Naive thymus-derived CD4-positive, alpha-beta T cell (primary cell): Measurements from ENCODE around the gene ZNF433. TPM values are rescaled to one million over a fixed set of nuclear protein-coding genes. Genes with fewer than 3 reads are reported as not detected.
A peak's percentile ranks its signal among the peaks of the same experiment; 100 is the strongest.
"Not testable (repeated sequence)": the region's sequence is repeated elsewhere in the genome, so short reads cannot be mapped to it uniquely, and the experiment has no call there.

Experiments used
- ATAC-seq: fragments of 150-1000 bp; cut with Tn5 transposase; 2 replicates; pipeline ENCODE4 v1.10.0; 2021; ENCODE audit warnings: mild to moderate bottlenecking, moderate library complexity
- CTCF ChIA-PET: fragments of 350-600 bp; sonication (Branson Sonifier 250); formaldehyde crosslinking; loops from one replicate; lab custom pipeline; 2021; ENCODE audit warnings: antibody characterized with exemption; lab: Charles Lee
- POLR2A ChIA-PET: fragments of 350-600 bp; sonication (Branson Sonifier 250); formaldehyde crosslinking; loops from one replicate; lab custom pipeline; 2021; ENCODE audit warnings: antibody characterized with exemption, inconsistent platforms; lab: Charles Lee
- DNase-seq, 9 donors: peaks; one replicate each; pipeline versions ENCODE4 v3.0.0 to v3.0.0-alpha.2; 2020 to 2022; ENCODE audit warnings: mixed read lengths in 1 of 9
- H3K27ac ChIP-seq: one replicate; pipeline ENCODE4 v1.7.0; 2013; ENCODE audit warnings: mild to moderate bottlenecking, low read depth, low read length, moderate library complexity
- H3K27me3 ChIP-seq, 2 donors: one replicate each; pipeline ENCODE4 v1.7.0; 2013; ENCODE audit warnings: low read length in 2 of 2, mild to moderate bottlenecking in 2 of 2, moderate library complexity in 2 of 2; ENCODE audit not compliant: control insufficient read depth in 2 of 2, insufficient read depth in 2 of 2
- H3K36me3 ChIP-seq, 3 experiments: 1 replicate in 2 of 3; 2 replicates in 1 of 3; pipeline ENCODE4 v1.7.0; 2013; ENCODE audit warnings: low read length in 3 of 3, mild to moderate bottlenecking in 3 of 3, moderate library complexity in 1 of 3; ENCODE audit not compliant: insufficient read depth in 3 of 3, control insufficient read depth in 2 of 3
- H3K4me1 ChIP-seq, 2 donors: one replicate each; pipeline ENCODE4 v1.7.0; 2013; ENCODE audit warnings: low read length in 2 of 2, mild to moderate bottlenecking in 2 of 2, moderate library complexity in 1 of 2; ENCODE audit not compliant: control insufficient read depth in 2 of 2, insufficient read depth in 2 of 2
- H3K4me3 ChIP-seq: 2 replicates; pipeline ENCODE4 v1.7.0; 2013; ENCODE audit warnings: mild to moderate bottlenecking, low read length
- H3K9me3 ChIP-seq, 3 experiments: 1 replicate in 2 of 3; 2 replicates in 1 of 3; pipeline ENCODE4 v1.7.0; 2013; ENCODE audit warnings: low read length in 3 of 3; ENCODE audit not compliant: control insufficient read depth in 2 of 3
- H3K27ac Mint-ChIP-seq, 9 donors: one replicate each; pipeline ENCODE4 v1.8.0; 2020 to 2022; ENCODE audit warnings: mixed read lengths in 9 of 9, mild to moderate bottlenecking in 8 of 9, moderate library complexity in 5 of 9, inconsistent platforms in 2 of 9
- H3K27me3 Mint-ChIP-seq, 5 donors: one replicate each; pipeline ENCODE4 v1.8.0; 2021 to 2022; ENCODE audit warnings: mixed read lengths in 5 of 5, mild to moderate bottlenecking in 1 of 5
- H3K36me3 Mint-ChIP-seq, 5 donors: one replicate each; pipeline ENCODE4 v1.8.0; 2020 to 2022; ENCODE audit warnings: mixed read lengths in 5 of 5, mild to moderate bottlenecking in 3 of 5, inconsistent platforms in 1 of 5
- H3K4me1 Mint-ChIP-seq, 7 donors: one replicate each; pipeline ENCODE4 v1.8.0; 2020 to 2022; ENCODE audit warnings: mixed read lengths in 7 of 7, mild to moderate bottlenecking in 3 of 7, inconsistent platforms in 1 of 7
- H3K4me3 Mint-ChIP-seq, 10 donors: one replicate each; pipeline ENCODE4 v1.8.0; 2020 to 2022; ENCODE audit warnings: mild to moderate bottlenecking in 10 of 10, mixed read lengths in 10 of 10, moderate library complexity in 6 of 10, inconsistent platforms in 2 of 10
- H3K9me3 Mint-ChIP-seq, 11 donors: one replicate each; pipeline ENCODE4 v1.8.0; 2020 to 2022; ENCODE audit warnings: mixed read lengths in 11 of 11, mild to moderate bottlenecking in 4 of 11, inconsistent platforms in 1 of 11, moderate library complexity in 1 of 11
- intact Hi-C, 2 donors: fragments of 100-400 bp; cut with micrococcal nuclease; formaldehyde crosslinking; loops; one replicate each; pipeline ENCODE4 v1.15.1; 2023
- polyA plus RNA-seq, 2 donors: library from polyadenylated mRNA; unstranded; fragments of 300-500 nt; fragmentation: Illumina TruSeq; gene quantifications; one replicate each; pipeline ENCODE4 v1.2.3, GENCODE V29; 2021
- total RNA-seq, 6 experiments: library from RNA in 5 of 6; stranded (reverse) in 5 of 6; gene quantifications; 1 replicate in 5 of 6; 2 replicates in 1 of 6; pipeline ENCODE4 v1.2.3 and lab custom pipeline; 2021 to 2026

The ZNF433 gene
- total RNA-seq = 1 to 10 TPM in 3 of 5 experiments, under 1 TPM in 2; 0.10 to 2.2 (median 1.2) TPM
- 1 to 10 TPM; 4.9 to 5.8 TPM for polyA plus RNA-seq
- total RNA-seq (lab: John Stamatoyannopoulos, UW) = 3.4 reads per million, percentile 18 among the genes with 10 or more reads in this experiment

DNA sequence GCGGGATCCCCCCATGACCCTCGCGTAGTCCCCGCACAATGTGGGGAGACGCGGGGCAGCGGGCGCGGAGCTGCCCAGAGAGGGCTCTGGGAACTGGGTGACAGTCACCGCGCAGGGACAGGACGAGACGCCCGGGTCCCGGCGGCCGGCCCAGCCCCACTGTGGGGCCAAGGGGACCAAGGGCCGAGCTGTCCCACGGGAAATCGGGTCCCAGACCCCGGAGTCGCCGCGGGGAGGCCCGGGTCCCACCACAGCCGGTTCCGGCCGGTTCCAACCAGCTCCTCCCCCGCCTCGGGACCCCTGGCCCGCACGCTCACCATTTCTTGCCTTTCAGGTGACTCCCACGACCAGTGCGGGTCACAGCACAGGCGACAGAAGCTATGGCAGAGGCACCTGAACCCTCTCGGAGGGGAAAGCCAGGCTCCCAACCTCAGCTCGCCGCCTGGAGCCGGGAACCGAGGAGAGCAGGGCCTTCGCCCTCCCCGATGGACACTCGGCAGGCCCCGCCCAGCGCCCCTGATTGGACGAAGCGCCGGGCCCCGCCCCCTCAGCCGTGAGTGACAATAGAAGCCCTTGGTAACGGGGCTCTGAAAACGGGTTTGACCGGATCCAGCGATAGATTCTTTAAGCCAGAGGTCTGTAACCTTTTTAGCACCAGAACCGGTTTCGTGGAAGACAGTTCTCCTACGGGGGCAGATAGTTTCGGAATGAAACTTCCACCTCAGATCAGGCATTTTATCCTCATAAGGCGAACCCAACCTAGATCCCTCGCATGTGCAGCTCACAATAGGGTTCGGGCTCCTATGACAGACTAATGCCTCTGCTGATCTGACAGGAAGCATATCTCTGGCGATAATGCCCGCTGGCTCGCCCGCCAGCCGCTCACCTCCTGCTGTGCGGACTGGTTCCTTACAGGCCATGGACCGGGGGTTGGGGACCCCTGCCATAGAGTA lies at the start of gene ZNF433:
TSS of gene ZNF433 (minus strand) at position 460 of the 953 bp plus-strand sequence. CDS start at position 320, 140 bp downstream.
- H3K27me3 Mint-ChIP-seq = peaks cover 0 to 2% (median 0%) of the 10 kb centered on the region in 5 donors
- CTCF ChIA-PET = interaction anchor here (1.0 kb wide), 1 partner anchor 238 kb away, joined by 3 read pairs; no protein-coding TSS in a partner anchor
- POLR2A ChIA-PET = interaction anchor here (0.5 to 0.6 kb wide), 2 partner anchors 21 to 191 kb away, joined by 3 to 4 read pairs; no protein-coding TSS in a partner anchor
- H3K27me3 ChIP-seq = no peaks in the 10 kb centered on the region
- peaks cover 0 to 31% (median 15%) of the 10 kb centered on the region in 7 donors for H3K4me1 Mint-ChIP-seq
- peaks cover 0 to 6% (median 0%) of the 10 kb centered on the region in 3 experiments for H3K36me3 ChIP-seq
- H3K4me3 ChIP-seq = peak within 1 kb of the TSS; percentile 69
- no peaks in the 10 kb centered on the region for H3K9me3 ChIP-seq
- DNase-seq = peak; percentile 22 to 65 (median 53)
- H3K4me1 ChIP-seq = no peaks in the 10 kb centered on the region
- peak within 1 kb of the TSS; percentile 58 for H3K27ac ChIP-seq
- H3K27ac Mint-ChIP-seq = peak within 1 kb of the TSS in 8 of 9 donors; percentile 13 to 91 (median 62)
- H3K36me3 Mint-ChIP-seq = peaks cover 0 to 13% (median 0%) of the 10 kb centered on the region in 5 donors
- peaks cover 0 to 25% (median 4%) of the 10 kb centered on the region in 11 donors for H3K9me3 Mint-ChIP-seq
- ATAC-seq = peak; percentile 98
- H3K4me3 Mint-ChIP-seq = peak within 1 kb of the TSS; percentile 70 to 94 (median 88)
- intact Hi-C loops = no loop called here

DNA sequence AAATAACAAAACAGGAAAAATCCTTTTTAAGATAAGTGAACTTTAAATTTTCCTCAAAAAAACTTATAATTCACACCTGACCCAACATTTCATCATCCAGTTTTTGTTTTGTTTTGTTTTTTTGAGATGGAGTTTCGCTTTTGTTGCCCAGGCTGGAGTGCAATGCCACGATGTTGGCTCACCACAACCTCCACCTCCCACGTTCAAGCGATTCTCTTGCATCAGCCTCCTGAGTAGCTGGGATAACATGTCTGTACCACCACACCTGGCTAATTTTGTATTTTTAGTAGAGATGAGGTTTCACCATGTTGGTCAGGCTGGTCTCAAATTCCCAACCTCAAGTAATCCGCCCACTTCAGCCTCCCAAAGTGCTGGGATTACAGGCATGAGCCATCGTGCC lies 47.9 kb upstream of the ZNF433 start:
- H3K9me3 Mint-ChIP-seq = peaks cover 0 to 79% (median 36%) of the 10 kb centered on the region in 11 donors
- H3K27ac Mint-ChIP-seq, DNase-seq, POLR2A ChIA-PET, H3K4me1 Mint-ChIP-seq, H3K27me3 ChIP-seq, CTCF ChIA-PET, H3K4me3 ChIP-seq, ATAC-seq, H3K27me3 Mint-ChIP-seq, H3K4me3 Mint-ChIP-seq, H3K4me1 ChIP-seq, H3K36me3 ChIP-seq, intact Hi-C loops, H3K27ac ChIP-seq: not testable (repeated sequence)
- peaks cover 0 to 46% (median 5%) of the 10 kb centered on the region in 3 experiments for H3K9me3 ChIP-seq
- peaks cover 6 to 21% (median 19%) of the 10 kb centered on the region in 5 donors for H3K36me3 Mint-ChIP-seq

DNA sequence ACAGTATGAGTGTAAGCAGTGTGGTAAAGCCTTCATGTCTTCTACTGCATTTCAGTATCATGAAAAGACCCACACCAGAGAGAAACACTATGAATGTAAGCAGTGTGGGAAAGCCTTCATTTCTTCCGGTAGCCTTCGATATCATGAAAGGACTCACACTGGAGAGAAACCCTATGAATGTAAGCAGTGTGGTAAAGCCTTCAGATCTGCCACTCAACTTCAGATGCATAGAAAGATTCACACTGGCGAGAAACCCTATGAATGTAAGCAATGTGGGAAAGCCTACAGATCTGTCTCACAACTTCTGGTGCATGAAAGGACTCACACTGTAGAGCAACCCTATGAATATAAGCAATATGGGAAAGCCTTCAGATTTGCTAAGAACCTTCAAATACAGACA lies 41.9 kb upstream of the ZNF433 start:
- H3K9me3 ChIP-seq = peaks cover 13 to 85% (median 38%) of the 10 kb centered on the region in 3 experiments
- H3K36me3 ChIP-seq = peaks cover 4 to 40% (median 32%) of the 10 kb centered on the region in 3 experiments
- H3K4me3 Mint-ChIP-seq = no peak overlapping the region
- POLR2A ChIA-PET = no interaction called here
- H3K27ac ChIP-seq = no peak overlapping the region
- H3K4me1 Mint-ChIP-seq = no peaks in the 10 kb centered on the region
- H3K4me1 ChIP-seq = no peaks in the 10 kb centered on the region
- no peak overlapping the region for H3K4me3 ChIP-seq
- no peak for ATAC-seq
- no peak for DNase-seq
- no peaks in the 10 kb centered on the region for H3K27me3 ChIP-seq
- no peaks in the 10 kb centered on the region for H3K27me3 Mint-ChIP-seq
- intact Hi-C loops = no loop called here
- CTCF ChIA-PET = no interaction called here
- H3K9me3 Mint-ChIP-seq = peaks cover 6 to 99% (median 71%) of the 10 kb centered on the region in 11 donors
- H3K36me3 Mint-ChIP-seq = peaks cover 25 to 59% (median 53%) of the 10 kb centered on the region in 5 donors
- no peak overlapping the region for H3K27ac Mint-ChIP-seq

DNA sequence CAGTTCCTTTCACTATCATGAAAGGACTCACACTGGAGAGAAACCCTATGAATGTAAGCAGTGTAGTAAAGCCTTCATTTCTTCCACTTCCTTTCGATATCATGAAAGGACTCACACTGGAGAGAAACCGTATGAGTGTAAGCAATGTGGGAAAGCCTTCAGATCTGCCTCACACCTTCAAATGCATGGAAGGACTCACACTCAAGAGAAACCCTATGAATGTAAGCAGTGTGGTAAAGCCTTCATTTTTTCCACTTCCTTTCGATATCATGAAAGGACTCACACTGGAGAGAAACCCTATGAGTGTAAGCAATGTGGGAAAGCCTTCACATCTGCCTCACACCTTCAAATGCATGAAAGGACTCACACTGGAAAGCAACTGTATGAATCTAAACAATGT lies 40.9 kb upstream of the ZNF433 start:
- H3K9me3 ChIP-seq = peaks cover 13 to 96% (median 38%) of the 10 kb centered on the region in 3 experiments
- CTCF ChIA-PET, H3K27ac ChIP-seq, H3K4me1 ChIP-seq, H3K27ac Mint-ChIP-seq, ATAC-seq, intact Hi-C loops, H3K27me3 ChIP-seq, H3K4me1 Mint-ChIP-seq, H3K27me3 Mint-ChIP-seq, POLR2A ChIA-PET, DNase-seq: not testable (repeated sequence)
- peaks cover 25 to 60% (median 53%) of the 10 kb centered on the region in 5 donors for H3K36me3 Mint-ChIP-seq
- peak overlapping the region; percentile 23 for H3K4me3 ChIP-seq
- peaks cover 6 to 100% (median 71%) of the 10 kb centered on the region in 11 donors for H3K9me3 Mint-ChIP-seq
- peak overlapping the region in 2 of 10 donors; percentile 6 to 11 for H3K4me3 Mint-ChIP-seq
- H3K36me3 ChIP-seq = peaks cover 4 to 40% (median 32%) of the 10 kb centered on the region in 3 experiments

DNA sequence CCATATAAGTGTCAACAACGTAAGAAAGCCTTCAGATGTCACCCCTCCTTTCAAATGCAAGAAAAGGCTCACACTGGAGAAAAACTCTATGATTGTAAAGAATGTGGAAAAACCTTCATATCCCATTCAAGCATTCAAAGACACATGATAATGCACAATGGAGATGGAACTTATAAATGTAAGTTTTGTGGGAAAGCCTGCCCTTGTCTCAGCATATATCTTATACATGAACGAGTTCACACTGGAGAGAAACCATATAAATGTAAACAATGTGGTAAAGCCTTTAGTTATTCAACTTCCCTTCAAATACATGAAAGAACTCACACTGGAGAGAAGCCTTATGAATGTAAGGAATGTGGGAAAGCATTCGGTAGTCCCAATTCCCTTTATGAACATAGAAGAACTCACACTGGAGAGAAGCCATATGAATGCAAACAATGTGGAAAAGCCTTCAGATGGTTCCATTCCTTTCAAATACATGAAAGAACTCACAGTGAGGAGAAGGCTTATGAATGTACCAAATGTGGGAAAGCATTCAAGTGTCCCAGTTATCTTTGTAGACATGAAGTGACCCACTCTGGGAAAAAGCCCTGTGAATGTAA lies 40.2 kb upstream of the ZNF433 start:
- ChIA-PET CTCF (no interaction called here), POLR2A (no interaction called here)
- intact Hi-C loops = no loop called here
- Mint-ChIP-seq H3K4me3 (peak overlapping the region in 1 of 10 donors; percentile 17), H3K36me3 (peaks cover 24 to 62% (median 56%) of the 10 kb centered on the region in 5 donors), H3K27me3 (no peaks in the 10 kb centered on the region), H3K27ac (peak overlapping the region in 1 of 9 donors; percentile 30), H3K9me3 (peaks cover 6 to 100% (median 73%) of the 10 kb centered on the region in 11 donors), H3K4me1 (no peaks in the 10 kb centered on the region)
- H3K9me3 ChIP-seq = peaks cover 13 to 96% (median 37%) of the 10 kb centered on the region in 3 experiments
- H3K27me3 ChIP-seq = no peaks in the 10 kb centered on the region
- no peak for ATAC-seq
- H3K36me3 ChIP-seq = peaks cover 4 to 40% (median 32%) of the 10 kb centered on the region in 3 experiments
- no peak for DNase-seq
- no peaks in the 10 kb centered on the region for H3K4me1 ChIP-seq
- H3K27ac ChIP-seq = no peak overlapping the region
- H3K4me3 ChIP-seq = peak overlapping the region; percentile 6
